Activated naive CD4-positive, alpha-beta T cell treated with anti-CD3 and anti-CD28 coated beads, Interleukin-2, amount 50 U/mL, for 72 hours (primary cell): ENCODE data around the gene NAA40. TPM values are rescaled to one million over a fixed set of nuclear protein-coding genes. Genes with fewer than 3 reads are reported as not detected.
"Not testable (repeated sequence)": the region's sequence is repeated elsewhere in the genome, so short reads cannot be mapped to it uniquely, and the experiment has no call there.

ENCODE experiments used
- ATAC-seq, 2 donors: fragments of 150-1000 bp; cut with Tn5 transposase; 2 replicates each; pipeline ENCODE4 v1.10.0; 2021; ENCODE audit warnings: mild to moderate bottlenecking in 2 of 2, moderate library complexity in 2 of 2
- DNase-seq, 2 donors: peaks; one replicate each; pipeline ENCODE4 v3.0.0; 2021 to 2022; ENCODE audit warnings: low spot score in 2 of 2
- H3K27ac Mint-ChIP-seq, 2 donors: one replicate each; pipeline ENCODE4 v1.8.0; 2022; ENCODE audit warnings: mild to moderate bottlenecking in 2 of 2, mixed read lengths in 2 of 2
- H3K36me3 Mint-ChIP-seq, 2 donors: one replicate each; pipeline ENCODE4 v1.8.0; 2022; ENCODE audit warnings: mixed read lengths in 2 of 2
- H3K9me3 Mint-ChIP-seq, 2 donors: one replicate each; pipeline ENCODE4 v1.8.0; 2022; ENCODE audit warnings: mixed read lengths in 2 of 2
- total RNA-seq, 2 donors: library from RNA; stranded (reverse); gene quantifications; one replicate each; pipeline ENCODE4 v1.2.3, GENCODE V29; 2022

Gene NAA40
- total RNA-seq, 2 donors from 2014 or later, result 23.5 to 25.4 TPM

DNA sequence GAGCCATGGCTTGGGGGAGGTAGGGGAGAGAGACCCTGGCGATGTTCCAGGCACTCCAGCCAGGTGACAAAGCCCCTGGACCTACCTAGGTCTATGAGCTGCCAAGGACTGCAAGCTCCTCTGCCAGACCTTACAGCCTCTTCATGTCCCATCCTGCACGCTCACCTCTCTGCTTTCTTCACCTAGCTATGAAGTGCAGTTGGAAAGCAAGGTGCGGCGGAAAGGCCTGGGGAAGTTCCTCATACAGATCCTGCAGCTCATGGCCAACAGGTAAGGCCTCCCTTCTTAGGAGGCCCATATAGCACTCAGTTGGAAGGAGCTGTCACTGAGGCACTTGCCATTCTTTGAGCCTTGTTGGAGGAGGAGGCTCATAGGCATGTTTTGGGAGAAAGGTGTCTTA lies 13.8 kb downstream of the NAA40 start:
- H3K9me3 Mint-ChIP-seq, result no peaks in the 10 kb centered on the region
- no peak for DNase-seq
- no peak for ATAC-seq
- H3K36me3 Mint-ChIP-seq, result peaks cover 0 to under 1% of the 10 kb centered on the region in 2 donors
- peak overlapping the region in 1 of 2 donors; percentile 68 for H3K27ac Mint-ChIP-seq

DNA sequence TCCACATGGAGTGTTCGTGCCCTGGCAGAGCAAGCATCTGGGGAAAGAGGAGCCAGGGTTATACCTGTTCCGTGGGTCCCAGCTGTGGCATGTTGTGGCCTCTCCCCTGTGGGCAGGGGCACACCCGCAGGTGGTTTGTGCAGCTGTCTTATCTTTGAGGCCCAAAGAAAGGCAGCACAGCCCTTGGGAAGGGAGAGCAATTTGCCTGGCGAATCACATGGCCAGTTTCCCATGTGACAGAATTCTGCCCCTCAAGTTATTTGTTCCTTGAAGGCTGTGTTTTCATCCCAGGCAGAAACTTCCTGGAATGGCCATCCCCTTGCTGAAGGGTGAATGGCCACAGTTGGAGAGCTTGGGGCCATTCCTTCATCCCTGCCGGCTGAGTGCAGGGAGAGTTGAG lies 19.2 kb downstream of the NAA40 start:
- ATAC-seq, result no peak
- H3K9me3 Mint-ChIP-seq, result no peaks in the 10 kb centered on the region
- DNase-seq, result no peak
- peak overlapping the region in 1 of 2 donors; percentile 60 for H3K27ac Mint-ChIP-seq
- peaks cover 0 to 4% of the 10 kb centered on the region in 2 donors for H3K36me3 Mint-ChIP-seq

DNA sequence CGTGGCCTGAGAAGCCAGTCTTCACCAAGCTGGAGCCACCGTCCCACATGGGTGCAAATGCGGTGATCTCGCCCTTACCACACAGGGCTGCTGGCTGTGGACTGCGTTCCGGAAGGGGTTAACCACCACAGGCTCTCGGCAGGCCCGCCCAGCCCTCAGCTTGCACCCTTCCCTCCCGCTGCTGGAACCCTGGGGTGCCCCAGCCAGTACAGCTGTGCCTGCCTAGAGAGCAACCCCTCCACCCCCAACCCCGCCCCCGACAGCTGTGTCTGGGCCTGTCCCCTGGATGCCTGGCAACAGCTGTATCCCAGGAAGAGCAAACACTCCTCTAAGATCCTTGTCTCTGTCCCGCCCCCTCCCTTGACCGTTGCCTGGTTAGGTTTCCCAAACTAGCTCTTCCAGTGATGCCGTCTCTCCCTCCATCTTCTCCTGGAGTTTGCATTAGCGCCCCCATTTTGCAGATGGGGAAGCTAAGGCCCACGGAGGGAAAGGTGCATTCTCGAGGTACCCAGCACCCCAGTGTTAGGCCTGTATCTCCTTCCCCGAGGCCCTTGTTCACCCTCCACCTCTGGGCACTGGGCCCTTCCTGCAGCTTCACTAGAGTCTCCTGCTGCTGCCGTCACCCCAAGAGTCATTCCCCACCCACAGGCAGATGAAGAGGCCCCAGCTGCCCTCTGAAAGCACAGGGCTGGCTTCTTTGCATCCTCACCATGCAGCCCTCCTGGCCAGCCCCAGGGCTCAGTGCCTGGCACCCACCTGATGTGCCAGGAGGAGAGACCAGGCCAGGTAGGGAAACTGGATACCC lies 23.0 kb downstream of the NAA40 start:
- H3K36me3 Mint-ChIP-seq, result peaks cover 0 to 4% of the 10 kb centered on the region in 2 donors
- H3K27ac Mint-ChIP-seq, result peak overlapping the region in 1 of 2 donors; percentile 20
- DNase-seq, result no peak
- peak in 1 of 2 donors; percentile 76 for ATAC-seq
- H3K9me3 Mint-ChIP-seq, result no peaks in the 10 kb centered on the region

DNA sequence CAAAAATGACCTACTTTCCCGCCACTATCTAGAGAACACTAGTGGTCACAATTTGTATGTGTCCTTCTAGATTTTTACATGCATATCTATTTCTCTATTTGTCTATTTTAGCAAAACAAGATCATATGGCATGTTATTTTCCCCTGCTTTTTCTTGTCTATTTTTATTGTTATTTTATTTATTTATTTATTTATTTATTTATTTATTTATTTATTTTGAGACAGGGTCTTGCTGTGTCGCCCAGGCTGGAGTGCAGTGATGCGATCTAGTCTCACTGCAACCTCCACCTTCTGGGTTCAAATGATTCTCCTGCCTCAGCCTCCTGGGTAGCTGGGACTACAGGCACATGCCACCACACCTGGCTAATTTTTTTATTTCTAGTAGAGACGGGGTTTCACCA lies 25.1 kb downstream of the NAA40 start:
- not testable (repeated sequence) for ATAC-seq, H3K27ac Mint-ChIP-seq, DNase-seq, H3K36me3 Mint-ChIP-seq, H3K9me3 Mint-ChIP-seq

DNA sequence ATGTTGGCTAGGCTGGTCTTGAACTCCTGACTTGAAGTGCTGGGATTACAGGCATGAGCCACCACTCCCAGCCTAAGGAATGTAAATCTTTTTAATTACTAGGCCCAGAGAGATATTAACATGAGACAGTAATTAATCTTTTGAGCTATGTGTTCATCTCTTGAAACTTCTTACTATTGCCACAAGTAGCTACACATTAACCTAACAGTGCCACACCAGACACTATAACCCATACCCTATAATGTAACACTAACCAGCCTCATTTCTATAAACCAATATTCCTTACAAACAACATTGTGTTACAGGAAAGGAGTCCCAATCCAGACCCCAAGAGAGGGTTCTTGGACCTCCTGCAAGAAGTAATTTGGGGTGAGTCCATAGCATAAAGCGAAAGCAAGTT lies 27.6 kb downstream of the NAA40 start:
- ATAC-seq (no peak), DNase-seq (no peak)
- H3K36me3 Mint-ChIP-seq, result no peaks in the 10 kb centered on the region
- no peak overlapping the region for H3K27ac Mint-ChIP-seq
- no peaks in the 10 kb centered on the region for H3K9me3 Mint-ChIP-seq

DNA sequence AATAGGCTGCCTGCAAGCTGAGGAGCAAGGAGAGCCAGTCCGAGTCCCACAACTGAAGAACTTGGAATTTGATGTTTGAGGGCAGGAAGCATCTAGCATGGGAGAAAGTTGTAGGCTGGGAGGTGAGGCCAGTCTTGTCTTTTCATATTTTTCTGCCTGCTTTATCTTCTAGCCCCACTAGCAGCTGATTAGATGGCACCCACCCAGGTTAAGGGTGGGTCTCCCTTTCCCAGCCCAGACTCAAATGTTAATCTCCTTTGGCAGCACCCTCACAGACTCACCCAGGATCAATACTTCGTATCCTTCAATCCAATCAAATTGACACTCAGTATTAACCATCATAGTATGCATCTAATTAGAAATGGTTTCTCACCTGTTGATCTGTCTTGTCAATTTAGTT lies 30.7 kb downstream of the NAA40 start:
- DNase-seq, result no peak
- H3K9me3 Mint-ChIP-seq, result peaks cover 0 to 6% of the 10 kb centered on the region in 2 donors
- no peak for ATAC-seq
- peaks cover 2 to 15% of the 10 kb centered on the region in 2 donors for H3K36me3 Mint-ChIP-seq
- peak overlapping the region in 1 of 2 donors; percentile 44 for H3K27ac Mint-ChIP-seq

DNA sequence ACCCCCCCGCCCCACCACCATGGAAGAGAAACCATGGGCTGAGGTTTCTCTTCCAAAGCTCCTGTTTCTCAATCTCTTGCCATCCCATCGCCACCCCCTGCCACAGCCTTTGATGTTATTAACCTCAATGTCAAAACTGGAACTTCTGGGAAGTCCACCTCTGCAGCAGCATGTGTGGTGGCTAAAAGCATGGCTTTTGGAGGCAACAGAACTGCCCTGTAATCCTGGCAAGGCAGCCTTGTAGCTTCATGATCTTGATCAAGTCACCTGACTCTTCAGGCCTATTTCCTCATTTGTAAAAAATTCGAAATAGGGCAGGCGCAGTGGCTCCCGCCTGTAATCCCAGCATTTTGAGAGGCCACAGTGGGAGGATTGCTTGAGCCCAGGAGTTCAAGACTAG lies 32.1 kb downstream of the NAA40 start:
- Mint-ChIP-seq H3K27ac (no peak overlapping the region), H3K9me3 (peaks cover 0 to 6% of the 10 kb centered on the region in 2 donors), H3K36me3 (peaks cover 15 to 25% of the 10 kb centered on the region in 2 donors)
- ATAC-seq, result no peak
- no peak for DNase-seq

DNA sequence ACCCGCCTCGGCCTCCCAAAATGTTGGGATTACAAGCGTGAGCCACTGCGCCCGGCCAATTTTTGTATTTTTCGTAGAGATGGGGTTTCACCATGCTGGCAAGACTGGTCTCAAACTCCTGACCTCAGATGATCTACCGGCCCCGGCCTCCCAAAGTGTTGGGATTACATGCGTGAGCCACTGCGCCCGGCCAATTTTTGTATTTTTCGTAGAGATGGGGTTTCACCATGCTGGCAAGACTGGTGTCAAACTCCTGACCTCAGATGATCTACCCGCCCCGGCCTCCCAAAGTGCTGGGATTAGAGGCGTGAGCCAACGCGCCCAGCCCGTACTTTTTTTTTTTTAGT lies 35.1 kb downstream of the NAA40 start:
- H3K9me3 Mint-ChIP-seq, DNase-seq, ATAC-seq: not testable (repeated sequence)
- Mint-ChIP-seq H3K27ac (peak overlapping the region; percentile 99), H3K36me3 (peaks cover 22 to 32% of the 10 kb centered on the region in 2 donors)

DNA sequence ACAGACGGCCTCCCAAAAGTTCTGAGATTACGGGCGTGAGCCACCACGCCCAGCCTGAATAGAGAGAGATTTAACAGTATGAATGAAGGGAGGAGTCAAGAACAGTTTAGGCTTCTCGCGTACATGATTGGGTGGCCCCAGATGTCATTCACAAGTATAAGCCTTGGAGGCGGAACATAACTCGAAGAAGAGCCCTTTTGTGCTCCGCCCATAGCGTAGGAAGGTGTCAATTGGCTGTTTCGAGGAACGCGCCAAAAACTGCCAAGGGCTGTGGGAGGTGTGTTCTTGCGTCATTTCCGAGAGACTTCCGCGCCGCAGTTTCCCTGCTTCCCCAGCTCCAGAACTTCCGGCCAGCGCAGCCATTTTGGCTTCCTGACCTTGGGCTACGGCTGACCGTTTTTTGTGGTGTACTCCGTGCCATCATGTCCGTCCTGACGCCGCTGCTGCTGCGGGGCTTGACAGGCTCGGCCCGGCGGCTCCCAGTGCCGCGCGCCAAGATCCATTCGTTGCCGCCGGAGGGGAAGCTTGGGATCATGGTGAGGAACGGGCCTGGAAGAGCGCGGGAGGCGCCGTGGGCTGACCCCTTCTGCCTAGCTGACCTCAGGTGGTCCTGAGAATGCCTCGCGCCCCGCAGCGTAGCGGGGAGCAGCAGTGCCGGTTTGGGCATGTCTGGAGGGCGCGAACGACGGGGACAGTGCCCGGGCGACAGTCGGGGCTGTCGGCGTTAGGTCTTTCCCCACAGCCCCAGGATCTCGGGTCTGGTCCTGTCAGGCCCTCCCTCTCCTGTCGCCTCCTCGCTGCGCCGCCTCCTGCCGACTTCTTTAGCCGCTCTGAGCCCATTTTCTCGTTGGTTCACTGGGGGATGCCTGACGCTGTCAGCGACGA lies 35.7 kb downstream of the NAA40 start, which contains the start of gene COX8A:
Gene COX8A (plus strand): TSS at position 362 of the 885 bp plus-strand sequence. CDS start 61 bp downstream, at position 423.
- Mint-ChIP-seq H3K9me3 (peaks cover 0 to 6% of the 10 kb centered on the region in 2 donors), H3K36me3 (peaks cover 22 to 32% of the 10 kb centered on the region in 2 donors), H3K27ac (peak within 1 kb of the TSS; percentile 99)
- peak; percentile 99 for ATAC-seq
- peak; percentile 92 to 98 for DNase-seq

DNA sequence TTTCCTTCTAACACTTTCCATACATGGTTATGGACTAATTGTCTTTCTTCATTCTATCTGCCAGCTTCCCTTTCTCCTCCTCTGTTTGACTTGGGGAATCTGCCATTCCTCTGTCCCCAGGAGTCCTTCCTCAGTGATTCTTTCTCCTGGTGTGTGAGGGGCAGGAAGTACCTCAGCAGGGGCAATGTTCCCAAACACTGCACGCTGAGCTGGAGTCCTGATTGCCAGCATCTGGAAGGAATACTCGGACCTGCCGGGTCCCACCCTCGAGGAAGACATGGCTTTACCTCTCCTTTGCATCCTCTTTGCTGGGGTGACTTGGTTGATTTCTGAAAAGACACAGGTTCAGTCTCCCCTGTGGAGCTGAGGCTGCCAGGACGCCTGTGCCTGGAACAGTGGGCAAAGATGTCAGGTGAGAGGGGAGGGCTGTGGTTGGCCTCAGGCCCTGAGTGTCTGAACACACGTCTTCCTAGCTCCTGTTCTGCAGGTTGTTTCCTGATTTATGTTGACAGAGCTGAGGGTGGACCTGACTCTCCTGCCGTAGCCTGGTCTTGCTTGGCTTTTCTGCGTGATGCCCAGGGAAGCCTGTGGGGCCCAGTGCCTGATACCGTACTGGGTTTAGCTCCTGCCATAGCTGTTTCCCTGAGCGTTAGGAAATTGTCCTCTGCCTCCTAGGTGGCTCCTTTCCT lies 39.9 kb downstream of the NAA40 start:
- Mint-ChIP-seq H3K36me3 (peaks cover 22 to 25% of the 10 kb centered on the region in 2 donors), H3K27ac (peak overlapping the region in 1 of 2 donors; percentile 41), H3K9me3 (no peaks in the 10 kb centered on the region)
- ATAC-seq (no peak), DNase-seq (no peak)

DNA sequence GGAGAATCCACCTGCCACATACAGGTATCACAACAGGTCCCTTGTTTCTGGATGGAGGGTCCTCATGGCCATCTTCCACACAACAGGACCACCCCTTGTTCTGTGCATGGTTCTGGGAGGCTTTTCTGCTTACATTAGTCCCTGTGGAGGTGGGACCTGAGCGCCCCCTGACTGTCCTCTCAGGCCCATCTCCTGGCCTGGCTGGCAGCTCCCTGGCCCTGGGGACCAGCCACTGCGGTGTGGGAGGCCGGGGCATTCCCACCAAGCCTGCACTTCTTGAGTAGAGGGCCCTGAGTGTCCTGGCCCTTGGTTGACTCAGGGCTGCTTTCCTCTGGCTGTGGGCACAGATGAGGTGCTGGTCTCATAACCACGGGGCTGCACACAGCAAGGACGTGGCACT lies 40.6 kb downstream of the NAA40 start:
- DNase-seq (no peak), ATAC-seq (no peak)
- H3K27ac Mint-ChIP-seq, result peak overlapping the region in 1 of 2 donors; percentile 41
- H3K9me3 Mint-ChIP-seq, result no peaks in the 10 kb centered on the region
- H3K36me3 Mint-ChIP-seq, result peaks cover 18 to 20% of the 10 kb centered on the region in 2 donors

DNA sequence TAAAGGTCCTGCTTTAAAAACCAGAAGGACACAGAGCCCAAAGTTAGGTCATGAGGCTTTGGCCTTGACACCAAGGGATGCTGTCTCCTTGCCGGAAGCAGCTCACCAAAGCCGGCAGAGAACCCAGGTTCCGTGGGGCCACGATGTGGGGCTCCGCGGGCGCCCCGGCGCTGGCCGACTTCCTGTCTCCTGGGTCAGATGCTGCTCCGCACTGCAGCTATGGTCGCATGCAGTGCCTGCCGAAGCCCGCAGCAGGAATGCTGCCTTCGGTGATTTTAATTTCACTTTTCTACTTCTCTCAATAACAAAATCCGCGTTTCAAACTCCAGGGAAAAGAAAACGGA lies 47.0 kb downstream of the NAA40 start:
- ATAC-seq (peak; percentile 79 to 81), DNase-seq (peak in 1 of 2 donors; percentile 79)
- Mint-ChIP-seq H3K36me3 (peaks cover 7 to 19% of the 10 kb centered on the region in 2 donors), H3K9me3 (no peaks in the 10 kb centered on the region), H3K27ac (peak overlapping the region; percentile 88 to 99)

DNA sequence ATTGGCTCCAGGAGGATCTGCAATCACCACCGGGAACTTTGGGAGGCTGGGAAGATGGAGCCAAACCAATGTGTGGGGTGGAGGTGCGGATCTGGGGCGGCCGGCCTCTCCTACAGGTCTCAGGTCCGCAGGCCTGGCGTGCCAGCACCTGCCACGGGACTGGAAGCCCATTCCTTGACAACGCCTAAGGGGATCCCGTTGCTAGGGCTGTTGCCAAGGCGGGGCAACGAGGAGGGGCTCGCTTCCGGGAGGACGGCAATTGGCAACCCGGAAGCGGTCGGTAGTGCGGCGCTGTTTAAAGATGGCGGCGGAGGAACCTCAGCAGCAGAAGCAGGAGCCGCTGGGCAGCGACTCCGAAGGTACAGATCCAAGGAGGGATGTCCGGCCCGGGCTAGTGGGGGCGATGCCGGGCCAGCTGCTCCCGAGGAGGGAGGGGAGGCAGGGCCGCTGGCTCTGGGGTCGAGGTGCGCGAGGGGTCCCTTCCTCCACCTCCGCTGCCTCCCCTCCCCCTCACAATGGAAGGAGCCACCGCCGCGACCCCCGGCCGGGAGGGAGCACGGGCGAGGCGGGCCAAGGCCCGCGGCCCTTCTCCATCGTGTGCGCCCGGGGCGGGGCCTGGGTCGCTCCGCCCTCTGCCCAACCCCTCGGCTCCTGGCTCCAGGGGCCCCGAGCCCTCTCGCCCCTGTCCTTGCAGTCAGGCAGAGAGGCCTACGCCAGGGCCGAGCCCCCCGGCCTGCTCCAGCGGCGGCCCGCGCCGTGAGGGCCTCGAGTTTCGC lies 47.5 kb downstream of the NAA40 start, which contains the start of gene OTUB1:
Gene OTUB1 (plus strand): TSS at position 283 of the 776 bp plus-strand sequence. CDS start 19 bp downstream, at position 302.
- Mint-ChIP-seq H3K9me3 (no peaks in the 10 kb centered on the region), H3K36me3 (peaks cover 7 to 21% of the 10 kb centered on the region in 2 donors), H3K27ac (peak within 1 kb of the TSS; percentile 88 to 99)
- ATAC-seq (peak; percentile 94 to 96), DNase-seq (peak; percentile 87 to 88)

DNA sequence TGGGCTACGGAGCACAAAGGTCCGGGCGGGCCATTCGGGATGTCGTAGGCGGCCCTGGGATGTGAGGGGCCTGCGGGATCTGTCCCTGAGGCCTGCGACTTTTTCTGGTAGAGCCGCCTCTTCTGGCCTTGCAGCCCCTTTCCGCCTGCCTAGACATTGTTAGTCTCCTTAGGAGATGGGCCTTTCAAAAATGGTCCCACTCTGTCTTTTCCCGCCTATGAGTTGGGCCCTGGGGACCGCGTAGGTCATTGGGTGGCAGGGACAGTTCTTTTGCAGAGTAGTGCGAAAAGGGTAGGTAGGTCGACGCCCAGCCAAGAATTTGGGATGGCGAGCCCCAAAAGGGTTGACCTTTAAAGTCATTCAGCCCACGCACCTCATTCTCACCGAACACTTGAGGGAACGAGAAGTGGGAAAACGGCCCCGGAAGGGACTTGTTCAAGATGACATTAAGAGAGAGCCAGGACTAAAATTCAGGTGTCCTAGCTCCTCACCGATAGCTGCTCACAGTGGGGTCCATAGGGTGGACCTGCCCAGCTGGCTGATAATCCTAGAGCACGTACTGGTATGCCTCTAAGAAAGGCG lies 48.2 kb downstream of the NAA40 start:
- Mint-ChIP-seq H3K36me3 (peaks cover 11 to 27% of the 10 kb centered on the region in 2 donors), H3K27ac (peak overlapping the region in 1 of 2 donors; percentile 44), H3K9me3 (no peaks in the 10 kb centered on the region)
- no peak for DNase-seq
- ATAC-seq, result no peak

DNA sequence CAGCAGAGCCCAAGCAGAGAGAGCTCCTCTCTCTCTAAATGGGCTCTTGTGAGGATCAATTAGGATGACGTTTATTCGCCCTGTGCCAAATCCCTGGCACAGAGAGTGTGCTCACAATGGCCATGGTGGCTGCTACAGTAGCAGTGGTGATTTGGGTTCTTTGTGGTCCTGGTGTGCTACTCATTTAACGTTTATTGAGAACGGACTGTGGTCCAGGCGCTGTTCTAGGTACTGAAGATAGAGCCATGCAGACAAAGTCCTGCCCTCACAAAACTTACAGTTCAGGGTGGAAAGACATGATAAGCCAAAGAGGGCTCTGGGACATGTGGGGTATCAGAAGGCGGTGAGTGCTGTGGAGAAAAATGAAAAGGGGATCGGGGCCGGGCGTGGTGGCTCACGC lies 52.8 kb downstream of the NAA40 start:
- DNase-seq (no peak), ATAC-seq (no peak)
- H3K9me3 Mint-ChIP-seq, result no peaks in the 10 kb centered on the region
- peaks cover 4 to 15% of the 10 kb centered on the region in 2 donors for H3K36me3 Mint-ChIP-seq
- peak overlapping the region; percentile 26 to 37 for H3K27ac Mint-ChIP-seq
